HEK293T (cell line): ENCODE results near the gene DMKN.

ENCODE experiments used
- BHLHE40 ChIP-seq: fragments of 450-650 bp; IDR thresholded peaks from 2 replicates; pipeline ENCODE4 v1.6.1; 2016; ENCODE audit warnings: mild to moderate bottlenecking, moderate library complexity, borderline replicate concordance
- ELF4 ChIP-seq: fragments of 450-650 bp; IDR thresholded peaks from 2 replicates; pipeline ENCODE4 v1.6.1; 2017; ENCODE audit warnings: antibody characterized with exemption
- FOXA1 ChIP-seq: fragments of 450-650 bp; IDR thresholded peaks from 2 replicates; pipeline ENCODE4 v1.6.1; 2016; ENCODE audit warnings: mild to moderate bottlenecking
- FOXK2 ChIP-seq: fragments of 450-650 bp; IDR thresholded peaks from 2 replicates; pipeline ENCODE4 v1.6.1; 2016; ENCODE audit warnings: mild to moderate bottlenecking
- FOXM1 ChIP-seq: fragments of 450-650 bp; IDR thresholded peaks from 2 replicates; pipeline ENCODE4 v1.6.1; 2017; ENCODE audit warnings: mild to moderate bottlenecking, borderline replicate concordance
- HDGF ChIP-seq: fragments of 450-650 bp; IDR thresholded peaks from 2 replicates; pipeline ENCODE4 v1.6.1; 2017; ENCODE audit warnings: antibody characterized with exemption, borderline replicate concordance
- L3MBTL2 ChIP-seq: fragments of 450-650 bp; conservative IDR thresholded peaks from 2 replicates; pipeline ENCODE4 v1.6.1; 2016; ENCODE audit warnings: mild to moderate bottlenecking
- LEF1 ChIP-seq: fragments of 450-650 bp; IDR thresholded peaks from 2 replicates; pipeline ENCODE4 v1.6.1; 2017; ENCODE audit warnings: mild to moderate bottlenecking, borderline replicate concordance
- PKNOX1 ChIP-seq: fragments of 450-650 bp; IDR thresholded peaks from 2 replicates; pipeline ENCODE4 v1.6.1; 2016
- SP1 ChIP-seq: fragments of 450-650 bp; IDR thresholded peaks from 2 replicates; pipeline ENCODE4 v1.6.1; 2017
- SUZ12 ChIP-seq: fragments of 450-650 bp; IDR thresholded peaks from 2 replicates; pipeline ENCODE4 v1.6.1; 2016; ENCODE audit warnings: mild to moderate bottlenecking
- ZNF384 ChIP-seq: fragments of 450-650 bp; IDR thresholded peaks from 2 replicates; pipeline ENCODE4 v1.6.1; 2016

GRCh38 chr19:35543280-35544109 lies 30.0 kb upstream of the DMKN start:
- TF ChIP-seq ZNF384 (no peak), FOXK2 (no peak), L3MBTL2 (no peak), FOXA1 (no peak), SUZ12 (no peak), BHLHE40 (no peak), FOXM1 (no peak), ELF4 (no peak), SP1 (no peak), LEF1 (no peak), PKNOX1 (no peak), HDGF (no peak)
